Measurements from ENCODE around the gene NKPD1. TPM values are rescaled to one million over a fixed set of nuclear protein-coding genes. Genes with fewer than 3 reads are reported as not detected.

The NKPD1 gene
- total and polyA plus RNA-seq, 10 of the 15 experiments (the other 5 are each of a cell fraction or from before 2014, with no cell fraction given): 0.05 to 0.18 (median 0.06) TPM; not detected in 7

DNA sequence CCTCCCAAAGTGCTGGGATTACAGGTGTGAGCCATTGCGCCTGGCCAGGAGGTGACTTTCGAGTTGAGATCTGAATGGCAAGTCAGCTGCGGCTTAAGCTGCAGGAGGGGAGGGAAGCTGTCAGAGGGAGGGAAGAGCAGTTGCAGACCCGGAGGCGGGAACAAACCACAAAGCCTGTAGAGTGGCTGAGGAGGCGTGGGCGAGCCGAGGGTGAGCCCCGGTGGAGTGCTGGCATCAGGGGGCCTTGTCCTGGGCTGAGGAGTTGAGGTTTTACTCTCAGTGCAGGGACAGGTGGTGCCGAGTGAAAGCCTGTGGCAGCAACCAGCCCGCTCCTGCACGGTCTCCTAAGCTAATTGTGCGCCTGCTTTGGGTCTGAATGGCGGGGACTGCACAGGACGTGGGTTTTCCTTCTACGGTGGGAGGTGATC is 43.6 kb downstream of the NKPD1 start (continued):
- peak; percentile 44; the same call in 1 of the 2 replicates for TF ChIP-seq YY1 (IDR thresholded peaks at IDR 0.05; ENCODE audit: low read depth, low read length)
- no peak for TF ChIP-seq STAT3 (IDR thresholded peaks at IDR 0.05; ENCODE audit: low read depth, low read length)
- TF ChIP-seq IKZF1 (conservative IDR thresholded peaks at IDR 0.05): peak; percentile 92
- TF ChIP-seq SRF (IDR thresholded peaks at IDR 0.05; ENCODE audit: low read depth in 2 of 2, low read length in 2 of 2): no peak
- TF ChIP-seq, protein P1, sequence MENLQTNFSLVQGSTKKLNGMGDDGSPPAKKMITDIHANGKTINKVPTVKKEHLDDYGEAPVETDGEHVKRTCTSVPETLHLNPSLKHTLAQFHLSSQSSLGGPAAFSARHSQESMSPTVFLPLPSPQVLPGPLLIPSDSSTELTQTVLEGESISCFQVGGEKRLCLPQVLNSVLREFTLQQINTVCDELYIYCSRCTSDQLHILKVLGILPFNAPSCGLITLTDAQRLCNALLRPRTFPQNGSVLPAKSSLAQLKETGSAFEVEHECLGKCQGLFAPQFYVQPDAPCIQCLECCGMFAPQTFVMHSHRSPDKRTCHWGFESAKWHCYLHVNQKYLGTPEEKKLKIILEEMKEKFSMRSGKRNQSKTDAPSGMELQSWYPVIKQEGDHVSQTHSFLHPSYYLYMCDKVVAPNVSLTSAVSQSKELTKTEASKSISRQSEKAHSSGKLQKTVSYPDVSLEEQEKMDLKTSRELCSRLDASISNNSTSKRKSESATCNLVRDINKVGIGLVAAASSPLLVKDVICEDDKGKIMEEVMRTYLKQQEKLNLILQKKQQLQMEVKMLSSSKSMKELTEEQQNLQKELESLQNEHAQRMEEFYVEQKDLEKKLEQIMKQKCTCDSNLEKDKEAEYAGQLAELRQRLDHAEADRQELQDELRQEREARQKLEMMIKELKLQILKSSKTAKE (IDR thresholded peaks at IDR 0.05; ENCODE audit: low read depth, poor library complexity, severe bottlenecking): peak; percentile 59
- no peak for TF ChIP-seq MTA3 (IDR thresholded peaks at IDR 0.05; ENCODE audit: borderline replicate concordance, low read length)
- no peak for TF ChIP-seq TAF1 (IDR thresholded peaks at IDR 0.05; ENCODE audit: borderline replicate concordance, low read depth, low read length)
- no peak for TF ChIP-seq SUPT20H (IDR thresholded peaks at IDR 0.05; ENCODE audit: borderline replicate concordance, control insufficient read depth, low read depth, low read length)
- TF ChIP-seq CHD4 (IDR thresholded peaks at IDR 0.05): no peak
- no peak for TF ChIP-seq POU2F2 (IDR thresholded peaks at IDR 0.05; ENCODE audit: borderline replicate concordance, low read depth, low read length)
- TF ChIP-seq SREBF2 (IDR thresholded peaks at IDR 0.05; ENCODE audit: low read length): no peak
- no peak; the same call in 1 of the 2 replicates for TF ChIP-seq BACH1 (IDR thresholded peaks at IDR 0.05; ENCODE audit: borderline replicate concordance)
- TF ChIP-seq POLR2A (IDR thresholded peaks at IDR 0.05; ENCODE audit: low read depth, low read length): no peak
- no peak for TF ChIP-seq CEBPB (IDR thresholded peaks at IDR 0.05; ENCODE audit: borderline replicate concordance in 1 of 2, low read depth in 2 of 2, low read length in 2 of 2)
- TF ChIP-seq KAT2A (conservative IDR thresholded peaks at IDR 0.05; ENCODE audit: control insufficient read depth, low read depth, low read length): no peak
- no peak for TF ChIP-seq FOS (IDR thresholded peaks at IDR 0.05; ENCODE audit: borderline replicate concordance, extremely low read depth, insufficient read length)
- TF ChIP-seq MAX (IDR thresholded peaks at IDR 0.05; ENCODE audit: low read depth, low read length): no peak
- TF ChIP-seq FOXK2 (IDR thresholded peaks at IDR 0.05): no peak
- TF ChIP-seq SMARCA5 (IDR thresholded peaks at IDR 0.05): no peak
- no peak for TF ChIP-seq STAT1 (conservative IDR thresholded peaks at IDR 0.05)
- TF ChIP-seq RAD51 (IDR thresholded peaks at IDR 0.05): peak; percentile 12; the same call in 1 of the 2 replicates
- TF ChIP-seq RELB (IDR thresholded peaks at IDR 0.05; ENCODE audit: low read depth): peak; percentile 71; the same call in 1 of the 2 replicates
- TF ChIP-seq, protein P2, sequence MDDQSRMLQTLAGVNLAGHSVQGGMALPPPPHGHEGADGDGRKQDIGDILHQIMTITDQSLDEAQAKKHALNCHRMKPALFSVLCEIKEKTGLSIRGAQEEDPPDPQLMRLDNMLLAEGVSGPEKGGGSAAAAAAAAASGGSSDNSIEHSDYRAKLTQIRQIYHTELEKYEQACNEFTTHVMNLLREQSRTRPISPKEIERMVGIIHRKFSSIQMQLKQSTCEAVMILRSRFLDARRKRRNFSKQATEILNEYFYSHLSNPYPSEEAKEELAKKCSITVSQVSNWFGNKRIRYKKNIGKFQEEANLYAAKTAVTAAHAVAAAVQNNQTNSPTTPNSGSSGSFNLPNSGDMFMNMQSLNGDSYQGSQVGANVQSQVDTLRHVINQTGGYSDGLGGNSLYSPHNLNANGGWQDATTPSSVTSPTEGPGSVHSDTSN (IDR thresholded peaks at IDR 0.05; ENCODE audit: insufficient replicate concordance, low read depth, low read length): no peak
- TF ChIP-seq, protein P3, sequence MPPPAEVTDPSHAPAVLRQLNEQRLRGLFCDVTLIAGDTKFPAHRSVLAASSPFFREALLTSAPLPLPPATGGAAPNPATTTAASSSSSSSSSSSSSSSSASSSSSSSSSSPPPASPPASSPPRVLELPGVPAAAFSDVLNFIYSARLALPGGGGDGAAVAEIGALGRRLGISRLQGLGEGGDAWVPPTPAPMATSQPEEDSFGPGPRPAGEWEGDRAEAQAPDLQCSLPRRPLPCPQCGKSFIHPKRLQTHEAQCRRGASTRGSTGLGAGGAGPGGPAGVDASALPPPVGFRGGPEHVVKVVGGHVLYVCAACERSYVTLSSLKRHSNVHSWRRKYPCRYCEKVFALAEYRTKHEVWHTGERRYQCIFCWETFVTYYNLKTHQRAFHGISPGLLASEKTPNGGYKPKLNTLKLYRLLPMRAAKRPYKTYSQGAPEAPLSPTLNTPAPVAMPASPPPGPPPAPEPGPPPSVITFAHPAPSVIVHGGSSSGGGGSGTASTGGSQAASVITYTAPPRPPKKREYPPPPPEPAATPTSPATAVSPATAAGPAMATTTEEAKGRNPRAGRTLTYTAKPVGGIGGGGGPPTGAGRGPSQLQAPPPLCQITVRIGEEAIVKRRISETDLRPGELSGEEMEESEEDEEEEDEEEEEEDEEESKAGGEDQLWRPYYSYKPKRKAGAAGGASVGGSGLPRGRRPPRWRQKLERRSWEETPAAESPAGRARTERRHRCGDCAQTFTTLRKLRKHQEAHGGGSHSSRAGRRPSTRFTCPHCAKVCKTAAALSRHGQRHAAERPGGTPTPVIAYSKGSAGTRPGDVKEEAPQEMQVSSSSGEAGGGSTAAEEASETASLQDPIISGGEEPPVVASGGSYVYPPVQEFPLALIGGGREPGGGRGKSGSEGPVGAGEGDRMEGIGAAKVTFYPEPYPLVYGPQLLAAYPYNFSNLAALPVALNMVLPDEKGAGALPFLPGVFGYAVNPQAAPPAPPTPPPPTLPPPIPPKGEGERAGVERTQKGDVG (CRISPR knock-in tag; IDR thresholded peaks at IDR 0.05): no peak
